ACHN (cell line): ENCODE measurements around the gene KDM2A.

Experiments used
- DNase-seq: peaks from one replicate; pipeline ENCODE4 v3.0.0-alpha.2; 2015
- in situ Hi-C: cut with HindIII; loops from 2 replicates; pipeline ENCODE4 v1.10.0; 2017; ENCODE audit warnings: low sequenced_read_pairs, low pct_ligation_motif_present, low pct_unique_long_range_greater_than_20kb

Gene KDM2A

DNA sequence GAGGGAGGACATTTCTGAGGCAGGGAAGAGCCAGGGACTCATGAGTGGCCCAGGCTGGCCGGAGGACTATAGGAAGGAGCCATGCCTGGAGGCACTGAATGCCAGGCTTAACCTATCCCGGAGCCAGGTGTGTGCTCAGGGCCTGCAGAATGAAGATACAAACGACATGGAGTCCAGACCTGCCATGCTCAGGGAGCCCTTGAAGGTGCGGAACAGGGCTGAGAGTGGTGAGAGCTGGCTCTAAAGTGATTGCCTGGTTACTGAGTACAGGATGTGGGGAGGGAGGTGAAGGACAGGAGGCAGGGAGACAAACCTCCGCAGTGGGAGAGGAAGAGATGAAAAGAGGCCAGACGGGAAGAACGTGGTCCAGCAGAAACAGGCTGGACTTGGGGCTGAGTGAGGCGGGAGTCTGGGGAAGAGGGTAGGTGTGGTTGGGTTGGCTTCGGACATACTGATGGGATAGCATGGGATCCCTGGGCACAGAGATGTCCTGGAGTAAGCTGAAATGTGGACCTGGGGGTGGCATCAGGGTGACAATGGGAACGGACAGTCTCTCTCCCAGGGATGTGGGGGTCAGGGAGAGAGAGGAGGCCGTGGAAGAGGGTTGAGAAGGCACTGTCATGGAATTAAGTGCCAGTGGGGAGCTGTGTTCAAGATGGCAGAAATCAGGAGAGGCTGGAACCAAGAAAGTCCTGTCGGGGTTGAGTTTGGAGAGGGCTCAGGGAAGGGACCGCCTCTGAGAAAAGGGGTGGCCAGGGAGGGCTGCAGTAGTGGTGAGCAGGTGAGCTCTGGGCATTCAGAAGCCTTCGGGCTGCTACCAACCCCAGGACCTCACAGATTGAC is 168.5 kb downstream of the KDM2A start:
- no peak for DNase-seq
- in situ Hi-C loops: no loop called here

DNA sequence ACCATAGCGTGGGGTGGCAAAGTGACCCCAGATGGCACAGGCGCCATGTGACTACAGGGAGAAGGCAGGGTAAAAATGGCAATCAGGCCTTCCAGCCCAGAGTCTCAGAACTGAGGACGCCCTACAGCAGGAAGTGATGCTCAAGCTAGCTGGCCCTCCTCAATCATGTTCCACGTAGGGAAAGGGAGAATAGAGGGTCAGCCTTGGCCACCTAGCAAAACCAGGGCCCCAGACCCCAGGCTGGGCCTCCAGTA is 169.1 kb downstream of the KDM2A start:
- in situ Hi-C loops: no loop called here
- DNase-seq: no peak

DNA sequence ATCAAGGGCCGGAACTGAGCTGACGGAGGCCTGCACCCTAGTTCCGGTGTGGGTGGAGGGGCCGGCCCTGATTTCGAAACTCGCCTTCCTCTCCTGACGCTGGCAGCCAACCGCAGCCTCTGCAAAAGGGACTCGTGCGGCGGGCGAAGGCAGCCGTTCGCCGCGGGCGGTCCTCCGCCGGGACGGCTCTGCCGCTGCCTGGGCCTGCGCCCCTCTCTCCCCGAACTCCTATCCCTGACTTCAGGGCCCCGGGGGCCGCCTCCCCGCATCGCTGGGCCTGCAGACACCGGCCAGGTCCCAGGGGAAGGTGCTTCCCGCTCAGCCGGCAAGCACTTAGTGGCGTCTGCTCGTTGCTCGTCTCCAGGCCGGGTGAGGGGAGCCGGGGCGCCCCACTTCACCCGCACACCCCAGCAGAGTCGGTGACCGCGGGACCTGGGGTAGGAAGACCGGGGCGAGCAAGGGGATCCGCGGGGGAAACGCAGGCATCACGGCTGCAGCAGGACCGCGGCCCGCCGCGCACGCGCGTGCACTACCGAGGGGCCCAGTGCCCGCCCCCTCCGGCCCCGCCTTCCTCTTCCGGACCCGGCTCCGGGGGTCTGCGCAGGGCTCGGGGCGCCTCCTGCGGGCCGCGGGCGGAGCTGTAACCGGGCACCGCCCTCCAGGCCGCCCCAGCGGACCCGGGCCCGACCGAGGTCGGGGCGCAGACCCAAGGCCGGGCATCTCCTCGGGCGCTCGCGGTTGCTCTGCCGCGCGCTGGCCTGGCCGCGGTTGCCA is 169.6 kb downstream of the KDM2A start:
- in situ Hi-C loops: no loop called here
- DNase-seq: peak; percentile 81

DNA sequence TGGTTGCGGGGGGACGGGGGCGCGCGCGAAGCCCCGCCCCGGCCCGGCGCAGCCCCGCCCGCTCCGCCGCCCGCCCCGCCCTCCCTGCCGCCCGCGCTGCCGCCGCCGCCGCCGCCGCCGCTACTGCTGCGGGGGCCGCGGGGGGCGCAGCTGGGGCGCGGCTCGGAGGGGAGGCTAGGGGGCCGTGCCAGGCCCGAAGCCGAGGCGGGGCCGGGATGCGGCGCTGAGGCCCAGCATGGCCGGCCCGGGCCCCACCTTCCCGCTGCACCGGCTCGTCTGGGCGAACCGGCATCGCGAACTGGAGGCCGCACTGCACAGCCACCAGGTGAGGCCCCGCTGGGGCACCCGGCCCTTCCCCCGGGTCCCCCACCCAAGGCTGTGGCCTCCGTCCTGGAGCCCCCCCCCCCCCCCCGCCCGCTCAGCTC is 170.2 kb downstream of the KDM2A start, which contains the start of gene ANKRD13D:
Gene ANKRD13D, plus strand, starts transcription at position 78 of the 425 bp plus-strand sequence. Its CDS starts 158 bp downstream, at position 236.
- no peak for DNase-seq
- in situ Hi-C loops: no loop called here

DNA sequence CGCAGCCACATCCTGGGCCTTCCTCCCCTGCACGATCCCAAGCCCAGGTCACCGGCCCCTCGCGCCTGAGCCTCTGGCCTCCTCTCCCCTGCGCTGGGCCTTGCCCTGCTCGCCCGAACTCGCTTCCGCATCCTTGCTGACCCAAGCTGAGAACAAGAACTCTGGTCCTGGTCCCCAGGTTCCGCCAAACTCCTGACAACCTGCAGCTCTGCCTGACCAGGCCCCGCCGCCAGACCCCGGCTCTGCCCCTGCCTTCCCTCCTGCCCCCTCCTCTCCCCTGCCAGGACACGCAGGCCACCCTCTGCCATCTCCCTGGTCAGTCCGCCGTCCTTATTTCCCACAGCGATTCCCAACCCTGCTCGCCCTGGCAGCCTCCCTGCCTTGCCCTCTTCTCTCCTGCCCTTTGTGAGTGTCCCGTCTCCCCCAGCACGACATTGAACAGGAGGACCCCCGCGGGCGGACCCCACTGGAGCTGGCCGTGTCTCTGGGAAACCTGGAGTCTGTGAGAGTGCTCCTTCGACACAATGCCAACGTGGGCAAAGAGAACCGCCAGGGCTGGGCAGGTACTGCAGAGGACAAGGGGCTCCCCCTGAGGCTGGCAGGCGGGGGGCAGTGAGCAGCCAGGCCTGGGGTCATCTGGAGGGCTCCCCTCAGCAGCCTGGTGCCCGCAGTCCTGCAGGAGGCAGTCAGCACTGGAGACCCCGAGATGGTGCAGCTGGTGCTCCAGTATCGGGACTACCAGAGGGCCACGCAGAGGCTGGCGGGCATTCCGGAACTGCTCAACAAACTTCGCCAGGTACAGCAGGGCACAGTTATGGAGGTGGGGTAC is 170.8 kb downstream of the KDM2A start:
- DNase-seq: no peak
- in situ Hi-C loops: no loop called here

DNA sequence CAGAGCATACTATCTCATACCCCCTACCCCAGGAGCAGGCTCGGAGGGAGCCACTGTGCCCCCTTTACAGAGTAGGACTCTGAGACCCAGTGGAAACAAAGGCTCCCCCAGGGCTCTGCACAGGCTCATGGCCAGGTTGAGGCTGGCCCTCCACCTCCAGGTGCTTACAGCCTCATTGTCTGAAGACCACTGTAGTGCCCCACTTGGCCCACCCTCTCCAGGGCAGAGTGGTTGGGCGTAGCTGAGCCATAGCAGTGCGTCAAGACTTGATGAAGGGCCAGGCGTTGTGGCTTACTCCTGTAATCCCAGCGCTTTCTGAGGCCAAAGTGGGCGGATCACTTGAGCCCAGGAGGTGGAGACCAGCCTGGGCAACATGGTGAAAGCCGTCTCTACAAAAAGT is 171.7 kb downstream of the KDM2A start:
- in situ Hi-C loops: no loop called here
- no peak for DNase-seq

DNA sequence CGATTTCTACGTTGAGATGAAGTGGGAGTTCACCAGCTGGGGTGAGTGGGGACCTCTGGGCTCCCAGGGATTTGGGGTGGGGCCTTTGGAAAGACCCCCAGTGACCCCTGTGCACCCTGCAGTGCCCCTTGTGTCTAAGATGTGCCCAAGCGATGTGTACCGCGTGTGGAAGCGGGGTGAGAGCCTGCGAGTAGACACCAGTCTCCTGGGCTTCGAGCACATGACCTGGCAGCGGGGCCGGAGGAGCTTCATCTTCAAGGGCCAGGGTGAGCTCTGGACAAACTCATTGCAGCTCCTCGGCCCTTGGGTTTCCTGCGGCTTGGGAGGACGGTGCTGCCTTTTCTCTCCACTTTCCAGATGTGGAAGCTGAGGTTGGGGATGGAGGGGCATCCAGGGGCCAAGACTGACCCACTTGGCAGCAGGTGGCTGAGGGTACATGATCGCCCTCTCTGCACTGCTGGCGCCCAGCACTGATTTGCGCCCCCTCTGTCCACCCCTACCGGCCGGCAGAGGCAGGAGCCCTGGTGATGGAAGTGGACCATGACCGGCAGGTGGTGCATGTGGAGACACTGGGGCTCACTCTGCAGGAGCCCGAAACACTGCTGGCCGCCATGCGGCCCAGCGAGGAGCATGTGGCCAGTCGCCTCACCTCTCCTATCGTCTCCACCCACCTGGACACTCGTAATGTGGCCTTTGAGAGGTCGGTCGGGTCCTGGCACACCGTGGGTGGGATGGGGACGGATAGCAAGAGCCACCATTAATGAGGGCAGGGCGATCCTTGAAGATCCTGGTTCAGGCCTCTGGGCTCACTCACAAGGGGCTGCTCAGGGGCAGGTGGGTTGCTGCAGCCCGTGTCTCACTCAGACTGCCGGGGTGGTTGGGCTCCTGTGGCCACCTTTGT is 172.7 kb downstream of the KDM2A start:
- in situ Hi-C loops: no loop called here
- no peak for DNase-seq

DNA sequence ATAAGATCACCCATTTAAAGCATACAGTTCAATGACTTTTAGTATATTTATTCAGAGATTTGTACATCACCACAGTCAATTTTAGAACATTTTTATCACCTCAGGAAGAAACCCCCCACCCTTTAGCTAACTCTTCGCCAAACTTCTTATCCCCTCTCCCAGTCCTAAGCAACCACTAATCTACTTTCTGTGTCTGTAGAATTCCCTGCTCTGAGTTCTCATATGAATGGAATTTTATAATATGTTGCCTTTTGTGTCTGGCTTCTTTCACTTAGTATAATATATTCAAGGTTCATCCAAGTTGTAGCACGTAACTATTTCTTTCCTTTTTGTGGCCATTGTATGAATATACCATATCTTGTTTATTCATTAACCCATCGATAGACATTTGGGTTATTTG is 173.6 kb downstream of the KDM2A start:
- in situ Hi-C loops: no loop called here
- no peak for DNase-seq

DNA sequence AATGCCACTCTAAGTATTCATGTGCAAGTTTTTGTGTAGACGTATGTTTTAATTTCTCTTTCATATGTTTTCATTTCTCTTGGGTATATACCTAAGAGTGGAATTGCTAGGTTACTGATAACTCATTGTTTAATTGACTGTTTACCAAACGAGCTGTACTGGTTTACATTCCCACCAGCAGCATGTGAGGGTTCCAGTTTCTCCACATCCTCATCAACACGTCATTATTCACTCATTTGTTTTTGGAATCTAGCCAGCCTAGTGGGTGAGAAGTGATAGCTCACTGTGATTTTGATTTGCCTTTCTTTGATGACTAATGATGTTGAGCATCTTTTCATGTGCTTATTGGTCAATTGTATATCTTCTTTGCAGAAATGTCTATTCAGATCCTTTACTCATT is 174.0 kb downstream of the KDM2A start:
- DNase-seq: no peak
- in situ Hi-C loops: no loop called here

DNA sequence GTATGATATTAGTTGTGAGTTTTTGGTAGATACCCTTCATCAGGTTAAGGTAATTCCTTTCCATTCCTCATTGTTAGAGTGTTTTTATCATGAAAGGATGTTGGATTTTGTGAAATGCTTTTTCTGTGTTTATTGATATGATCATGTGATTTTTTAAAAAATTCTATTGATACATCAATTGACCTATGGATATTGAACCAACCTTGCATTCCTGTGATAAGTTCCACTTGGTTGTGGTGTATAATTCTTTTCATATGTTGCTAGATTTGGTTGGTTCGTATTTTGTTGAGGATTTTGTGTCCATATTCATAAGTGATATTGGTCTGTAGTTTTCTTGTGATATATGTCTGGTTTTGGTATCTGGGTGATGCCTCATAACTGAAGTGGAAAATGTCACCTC is 176.8 kb downstream of the KDM2A start:
- in situ Hi-C loops: no loop called here
- no peak for DNase-seq

DNA sequence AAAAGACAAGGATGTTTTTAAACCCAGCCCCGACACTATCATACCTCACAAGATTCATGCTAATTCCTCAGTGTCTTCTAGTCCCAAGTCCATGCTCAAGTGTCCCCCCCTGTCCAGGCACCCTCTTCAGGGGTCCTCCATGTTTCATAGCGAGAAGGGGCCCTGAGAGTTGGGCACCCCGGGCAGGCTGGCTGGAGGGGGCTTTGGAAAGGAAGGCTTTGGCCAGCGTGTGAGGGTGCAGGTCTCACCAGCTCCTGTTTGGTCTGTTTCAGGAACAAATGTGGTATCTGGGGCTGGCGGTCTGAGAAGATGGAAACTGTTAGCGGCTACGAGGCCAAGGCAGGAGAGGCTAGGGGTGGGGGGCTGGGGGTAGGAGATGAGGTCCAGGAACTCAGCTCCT is 179.7 kb downstream of the KDM2A start:
- in situ Hi-C loops: no loop called here
- no peak for DNase-seq

DNA sequence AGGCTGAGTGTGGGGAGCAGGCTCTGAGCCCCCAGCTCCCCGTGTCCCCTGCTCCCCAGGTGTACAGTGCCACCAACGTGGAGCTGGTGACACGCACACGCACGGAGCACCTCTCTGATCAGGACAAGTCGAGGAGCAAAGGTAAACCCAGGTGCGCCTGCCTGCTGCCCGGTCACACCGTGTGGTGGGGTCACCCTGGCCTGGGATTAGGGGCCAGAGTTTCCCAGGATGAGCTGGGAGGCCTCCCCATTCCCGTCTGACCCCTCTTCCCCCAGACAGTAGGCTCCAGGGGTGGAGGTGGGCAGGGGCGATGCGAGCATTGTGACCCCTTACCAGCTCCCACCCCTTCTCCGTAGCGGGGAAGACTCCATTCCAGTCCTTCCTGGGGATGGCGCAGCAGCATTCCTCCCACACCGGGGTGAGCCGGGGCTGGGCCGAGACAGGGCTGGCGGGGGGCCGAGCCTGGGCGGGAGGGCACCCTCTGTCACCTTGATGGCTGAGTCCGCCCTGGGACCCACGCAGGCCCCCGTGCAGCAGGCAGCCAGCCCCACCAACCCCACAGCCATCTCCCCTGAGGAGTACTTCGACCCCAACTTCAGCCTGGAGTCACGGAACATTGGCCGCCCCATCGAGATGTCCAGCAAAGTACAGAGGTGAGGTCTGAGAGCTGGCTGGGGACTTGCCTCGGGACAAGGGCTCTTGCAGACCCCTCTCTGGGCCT is 180.6 kb downstream of the KDM2A start:
- in situ Hi-C loops: no loop called here
- DNase-seq: no peak

DNA sequence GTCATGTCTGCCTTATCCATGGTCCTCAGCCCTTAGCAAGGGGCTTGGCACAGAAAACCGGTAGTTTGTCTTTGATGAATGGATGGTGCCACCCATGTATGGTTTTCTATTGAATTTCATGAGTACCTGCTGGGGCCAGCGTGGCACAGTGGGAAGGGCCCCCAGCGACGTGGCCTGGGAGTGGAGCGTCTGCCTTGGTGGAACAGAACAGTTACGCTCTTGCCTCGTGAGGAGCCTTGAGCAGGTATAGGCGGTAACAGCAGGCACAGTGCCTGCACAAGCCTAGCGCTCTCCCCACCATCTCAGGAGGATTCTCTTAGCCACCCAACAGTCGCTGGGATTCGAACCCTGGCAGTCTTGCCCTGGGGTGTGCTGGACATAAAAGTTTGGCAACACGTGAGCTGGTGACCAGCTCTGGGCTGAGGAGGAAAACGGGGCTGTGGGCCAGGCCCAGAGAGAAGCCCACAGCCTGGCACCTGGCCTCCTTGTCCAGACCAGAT is 181.2 kb downstream of the KDM2A start:
- no peak for DNase-seq
- in situ Hi-C loops: no loop called here

DNA sequence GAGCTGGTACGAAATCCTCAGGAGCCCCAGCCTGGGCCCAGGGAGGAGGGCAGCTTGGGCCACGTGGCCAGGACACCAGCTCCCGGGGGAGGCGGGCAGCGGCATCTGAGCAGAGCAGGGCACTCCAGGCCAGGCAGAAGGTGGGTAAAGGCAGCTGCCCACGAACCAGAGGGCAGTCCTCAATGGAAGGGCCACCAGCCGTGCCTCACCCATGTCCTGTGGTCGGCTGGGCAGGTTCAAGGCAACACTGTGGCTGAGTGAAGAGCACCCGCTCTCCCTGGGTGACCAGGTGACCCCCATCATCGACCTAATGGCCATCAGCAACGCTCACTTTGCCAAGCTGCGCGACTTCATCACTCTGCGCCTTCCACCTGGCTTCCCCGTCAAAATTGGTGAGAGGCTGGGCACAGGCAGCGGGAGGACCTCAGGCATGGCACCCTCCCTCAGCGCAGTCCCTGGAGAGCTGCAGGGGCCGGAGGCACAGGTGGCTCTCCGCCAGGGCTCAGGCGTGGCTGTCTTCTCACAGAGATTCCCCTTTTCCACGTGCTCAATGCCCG is 181.8 kb downstream of the KDM2A start:
- in situ Hi-C loops: no loop called here
- no peak for DNase-seq

DNA sequence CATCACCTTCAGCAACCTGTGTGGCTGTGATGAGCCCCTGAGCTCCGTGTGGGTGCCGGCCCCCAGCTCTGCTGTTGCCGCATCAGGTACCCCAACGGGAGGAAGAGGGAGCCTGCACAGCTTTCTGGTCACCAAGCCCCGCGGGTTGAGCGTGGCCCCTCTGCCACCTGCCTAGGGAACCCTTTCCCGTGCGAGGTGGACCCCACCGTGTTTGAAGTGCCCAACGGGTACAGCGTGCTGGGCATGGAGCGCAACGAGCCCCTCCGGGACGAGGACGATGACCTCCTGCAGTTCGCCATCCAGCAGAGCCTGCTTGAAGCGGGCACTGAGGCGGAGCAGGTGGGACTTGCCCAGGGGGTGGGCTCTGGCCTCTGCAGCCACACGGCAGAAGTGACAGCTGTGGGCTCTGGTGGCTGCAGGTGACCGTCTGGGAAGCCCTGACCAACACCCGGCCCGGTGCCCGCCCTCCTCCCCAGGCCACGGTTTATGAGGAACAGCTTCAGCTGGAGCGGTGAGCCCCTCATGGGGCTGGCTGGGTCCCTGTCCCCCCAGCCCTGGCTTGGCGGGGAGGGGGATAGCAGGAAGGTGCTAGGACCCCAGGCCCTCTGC is 182.4 kb downstream of the KDM2A start:
- in situ Hi-C loops: no loop called here
- no peak for DNase-seq

DNA sequence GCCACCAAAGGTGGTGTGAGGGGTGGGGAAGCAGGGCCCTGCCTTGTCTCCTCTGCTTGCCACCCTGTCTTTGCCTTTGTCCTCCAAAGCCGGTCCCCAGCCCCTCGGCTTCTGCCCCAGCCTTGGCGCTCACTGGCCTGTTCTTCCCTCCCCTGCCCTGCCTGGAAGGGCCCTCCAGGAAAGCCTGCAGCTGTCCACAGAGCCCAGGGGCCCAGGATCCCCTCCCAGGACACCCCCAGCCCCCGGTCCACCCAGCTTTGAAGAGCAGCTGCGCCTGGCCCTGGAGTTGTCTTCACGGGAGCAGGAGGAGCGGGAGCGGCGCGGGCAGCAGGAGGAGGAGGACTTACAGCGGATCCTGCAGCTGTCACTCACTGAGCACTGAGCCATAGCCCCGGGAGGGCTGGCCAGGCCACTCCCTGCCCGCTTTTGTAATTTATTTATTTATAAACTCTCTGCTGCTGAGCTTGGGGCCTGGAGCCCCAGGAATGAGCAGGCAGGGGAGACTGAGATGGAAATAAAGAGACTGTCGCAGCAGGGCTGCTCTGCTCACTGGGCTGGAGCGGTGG is 183.0 kb downstream of the KDM2A start:
- DNase-seq: peak; percentile 74
- in situ Hi-C loops: no loop called here
